Stimulated activated CD4-positive, alpha-beta T cell treated with anti-CD3 and anti-CD28 coated beads, Interleukin-1b, Interleukin-23, amount 100 ng/mL, for 24 hours (primary cell): ENCODE results near the gene BSCL2.
"Not testable (repeated sequence)": the region's sequence is repeated elsewhere in the genome, so short reads cannot be mapped to it uniquely, and the experiment has no call there.

Experiments
- DNase-seq, 4 experiments: peaks; one replicate each; pipeline ENCODE4 v3.0.0-alpha.2; 2020; ENCODE audit warnings: low read depth in 4 of 4, low spot score in 1 of 4

The BSCL2 gene

GRCh38 chr11:62688491-62688890 is 18.7 kb downstream of the BSCL2 start:
- DNase-seq, result no peak

- DNase-seq, result no peak
These were observed 19.5 kb downstream of the BSCL2 start for GRCh38 chr11:62687508-62688396.

- no peak for DNase-seq
These were observed 24.7 kb downstream of the BSCL2 start for GRCh38 chr11:62682518-62682917.

- no peak for DNase-seq
These were observed 26.4 kb downstream of the BSCL2 start for GRCh38 chr11:62680825-62681240.

GRCh38 chr11:62678770-62679696 is 28.2 kb downstream of the BSCL2 start, which contains the start of gene UBXN1:
UBXN1 (minus strand) TSS chr11:62679073; CDS start chr11:62678923, 150 bp downstream.
- DNase-seq, result peak; percentile 69 to 81 (median 76)

GRCh38 chr11:62678433-62678769 is 28.8 kb downstream of the BSCL2 start:
- DNase-seq, result no peak

GRCh38 chr11:62677714-62678113 is 29.5 kb downstream of the BSCL2 start:
- no peak for DNase-seq

DNA sequence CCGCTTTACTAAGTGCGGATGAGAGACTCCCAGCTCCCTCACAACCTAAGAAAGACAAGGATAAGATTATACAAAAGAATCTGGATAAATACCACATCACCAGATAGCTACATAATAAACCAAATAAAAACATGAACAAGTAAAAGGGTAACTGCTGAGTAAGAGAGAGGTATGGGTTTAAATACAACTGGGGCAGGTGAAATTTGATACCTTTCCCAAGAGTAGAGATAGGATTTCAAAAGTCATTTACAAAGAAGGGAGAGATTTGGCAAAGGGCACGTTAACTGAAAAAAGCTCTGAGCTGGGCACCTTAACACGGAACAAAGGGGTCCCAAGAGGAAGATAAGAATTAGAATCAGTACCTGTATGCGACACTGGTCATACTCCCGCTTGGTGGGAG is 30.1 kb downstream of the BSCL2 start:
- no peak for DNase-seq

DNA sequence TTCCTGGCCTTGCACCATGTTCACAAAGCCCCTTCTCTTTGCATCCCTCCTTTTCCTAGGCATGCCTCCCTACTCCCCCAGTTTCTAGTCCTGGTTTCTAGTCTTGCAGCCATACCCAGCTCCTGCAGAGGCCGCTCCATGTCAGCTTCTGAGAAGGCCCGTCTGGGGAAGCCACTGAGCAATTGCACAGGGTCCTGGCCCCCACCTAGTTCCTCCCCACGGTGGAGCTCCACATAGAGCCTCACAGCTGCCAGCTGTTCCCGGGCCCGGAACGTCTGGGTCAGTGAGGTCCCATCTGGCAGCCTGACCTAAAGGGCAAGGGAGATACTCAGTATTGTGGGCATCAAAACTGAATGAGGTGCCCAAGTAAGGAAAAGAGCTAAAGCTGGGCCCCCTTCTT is 30.5 kb downstream of the BSCL2 start:
- DNase-seq, result no peak

- DNase-seq, result not testable (repeated sequence)
These were observed 31.8 kb downstream of the BSCL2 start for GRCh38 chr11:62675415-62675814.

GRCh38 chr11:62673196-62673525 is 34.1 kb downstream of the BSCL2 start:
- DNase-seq, result no peak

DNA sequence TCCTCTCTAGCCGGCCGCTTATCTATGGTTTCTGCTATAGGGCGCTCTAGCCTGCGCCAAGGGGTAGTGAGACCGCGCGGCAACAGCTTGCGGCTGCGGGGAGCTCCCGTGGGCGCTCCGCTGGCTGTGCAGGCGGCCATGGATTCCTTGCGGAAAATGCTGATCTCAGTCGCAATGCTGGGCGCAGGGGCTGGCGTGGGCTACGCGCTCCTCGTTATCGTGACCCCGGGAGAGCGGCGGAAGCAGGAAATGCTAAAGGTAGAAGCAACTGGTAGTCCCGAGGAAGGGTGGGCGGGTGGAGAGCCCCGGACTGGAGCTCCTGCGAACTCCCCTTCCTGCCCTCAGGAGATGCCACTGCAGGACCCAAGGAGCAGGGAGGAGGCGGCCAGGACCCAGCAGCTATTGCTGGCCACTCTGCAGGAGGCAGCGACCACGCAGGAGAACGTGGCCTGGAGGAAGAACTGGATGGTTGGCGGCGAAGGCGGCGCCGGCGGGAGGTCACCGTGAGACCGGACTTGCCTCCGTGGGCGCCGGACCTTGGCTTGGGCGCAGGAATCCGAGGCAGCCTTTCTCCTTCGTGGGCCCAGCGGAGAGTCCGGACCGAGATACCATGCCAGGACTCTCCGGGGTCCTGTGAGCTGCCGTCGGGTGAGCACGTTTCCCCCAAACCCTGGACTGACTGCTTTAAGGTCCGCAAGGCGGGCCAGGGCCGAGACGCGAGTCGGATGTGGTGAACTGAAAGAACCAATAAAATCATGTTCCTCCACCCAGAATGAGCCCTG is 35.4 kb downstream of the BSCL2 start, which contains the start of the genes LBHD1 and UQCC3:
Gene LBHD1 (minus strand): TSS at position 660 of the 782 bp plus-strand sequence. CDS start 2,236 bp downstream, outside the sequence.
Gene UQCC3 (plus strand): TSS at position 66 of the 782 bp plus-strand sequence. CDS start 73 bp downstream, at position 139.
- peak in 3 of 4 experiments; percentile 59 to 71 (median 61) for DNase-seq

DNA sequence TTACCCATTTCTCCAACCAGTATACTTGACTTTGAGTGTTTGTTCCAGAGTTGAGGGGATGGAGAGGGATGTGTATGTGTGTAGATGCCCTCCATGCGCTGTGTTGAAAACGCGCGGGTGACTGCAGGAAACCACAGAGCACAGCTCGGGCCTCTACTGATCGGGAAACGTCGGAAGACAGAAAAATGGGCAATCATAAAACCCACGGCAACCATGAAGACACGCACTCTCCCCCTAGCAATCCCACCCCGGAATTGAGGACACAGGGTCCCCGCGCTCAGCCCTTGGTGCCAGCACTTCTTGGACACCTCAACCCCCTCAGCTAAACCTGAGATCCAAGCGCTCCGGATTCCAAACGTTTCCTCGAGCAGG is 36.0 kb downstream of the BSCL2 start:
- no peak for DNase-seq

GRCh38 chr11:62669420-62670161 is 37.6 kb downstream of the BSCL2 start:
- DNase-seq, result no peak

- no peak for DNase-seq
These were observed 39.8 kb downstream of the BSCL2 start for GRCh38 chr11:62667460-62667859.

- no peak for DNase-seq
These were observed 40.8 kb downstream of the BSCL2 start for GRCh38 chr11:62666259-62666926.

GRCh38 chr11:62665599-62666258 is 41.5 kb downstream of the BSCL2 start:
- DNase-seq, result peak in 1 of 4 experiments; percentile 45

GRCh38 chr11:62665075-62665598 is 42.1 kb downstream of the BSCL2 start, which contains the start of the genes C11orf98 and CSKMT:
C11orf98 (minus strand) TSS chr11:62665210; CDS start chr11:62665169, 41 bp downstream.
CSKMT (plus strand) TSS chr11:62665312; CDS start chr11:62665880, 568 bp downstream.
- peak; percentile 88 to 97 (median 94) for DNase-seq
